PC-9 (cell line): ENCODE results near the gene IFNA8. TPM values are rescaled to one million over a fixed set of nuclear protein-coding genes. Genes with fewer than 3 reads are reported as not detected.
"Not testable (repeated sequence)": the region's sequence is repeated elsewhere in the genome, so short reads cannot be mapped to it uniquely, and the experiment has no call there.

Experiments
- BruUV-seq: library from RNA; stranded (reverse); fragments of 400-500 nt; replicated peaks from 2 replicates; lab custom pipeline; 2021; lab: Mats Ljungman, UMichigan
- CTCF ChIA-PET: fragments of 300-600 bp; sonication (Branson Sonifier 250); formaldehyde crosslinking; loops from one replicate; lab custom pipeline; 2022; ENCODE audit warnings: antibody characterized with exemption; lab: Charles Lee
- POLR2A ChIA-PET: fragments of 300-600 bp; sonication (Branson Sonifier 250); formaldehyde crosslinking; loops from one replicate; lab custom pipeline; 2022; ENCODE audit warnings: antibody characterized with exemption; ENCODE audit not compliant: unreplicated experiment; lab: Charles Lee
- DNase-seq, 2 experiments: peaks; one replicate each; pipeline versions ENCODE4 v3.0.0 to v3.0.0-alpha.2; 2015 to 2022; ENCODE audit warnings: mixed read lengths in 1 of 2
- H2AFZ ChIP-seq: fragments of 200-600 bp; sonication (generic); 2 replicates; pipeline ENCODE4 v1.8.1; 2017; ENCODE audit warnings: antibody characterized with exemption
- H3F3A ChIP-seq: fragments of 200-600 bp; sonication (generic); 2 replicates; pipeline ENCODE4 v1.8.1; 2017; ENCODE audit warnings: antibody characterized with exemption, mild to moderate bottlenecking, low read depth; ENCODE audit not compliant: insufficient read depth
- H3K27ac ChIP-seq: fragments of 200-600 bp; sonication (generic); 2 replicates; pipeline ENCODE4 v1.6.1; 2016; ENCODE audit warnings: mixed run types
- H3K27me3 ChIP-seq: fragments of 200-600 bp; sonication (generic); 2 replicates; pipeline ENCODE4 v1.6.1; 2016; ENCODE audit warnings: low read depth, mixed run types; ENCODE audit not compliant: insufficient read depth
- H3K36me3 ChIP-seq: fragments of 200-600 bp; sonication (generic); 2 replicates; pipeline ENCODE4 v1.6.1; 2016; ENCODE audit warnings: low read depth, mixed run types
- H3K4me1 ChIP-seq: fragments of 200-600 bp; sonication (generic); replicated peaks from 2 replicates; pipeline ENCODE4 v1.6.1; 2016; ENCODE audit warnings: mixed run types; ENCODE audit not compliant: insufficient read depth
- H3K4me2 ChIP-seq: fragments of 200-600 bp; sonication (generic); 2 replicates; pipeline ENCODE4 v1.6.1; 2017; ENCODE audit warnings: mixed run types
- H3K4me3 ChIP-seq: fragments of 200-600 bp; sonication (generic); 2 replicates; pipeline ENCODE4 v1.6.1; 2016; ENCODE audit warnings: mixed run types
- H3K79me2 ChIP-seq: fragments of 200-600 bp; sonication (generic); 2 replicates; pipeline ENCODE4 v1.6.1; 2017; ENCODE audit warnings: low read depth, mixed run types
- H3K9me2 ChIP-seq: fragments of 200-600 bp; sonication (generic); 2 replicates; pipeline ENCODE4 v1.8.1; 2017; ENCODE audit warnings: mild to moderate bottlenecking; ENCODE audit not compliant: insufficient read depth
- H3K9me3 ChIP-seq: fragments of 200-600 bp; sonication (generic); 2 replicates; pipeline ENCODE4 v1.8.1; 2016; ENCODE audit warnings: low read depth; ENCODE audit not compliant: insufficient read depth
- H4K20me1 ChIP-seq: fragments of 200-600 bp; sonication (generic); 2 replicates; pipeline ENCODE4 v1.8.1; 2017; ENCODE audit not compliant: insufficient read depth
- EZH2 ChIP-seq: fragments of 200-600 bp; sonication (generic); IDR thresholded peaks from 2 replicates; pipeline ENCODE4 v1.8.0; 2017; ENCODE audit warnings: antibody characterized with exemption, low read depth
- intact Hi-C: fragments of 100-400 bp; cut with micrococcal nuclease; formaldehyde crosslinking; loops from one replicate; pipeline ENCODE4 v1.10.0; 2022; ENCODE audit not compliant: unreplicated experiment
- total RNA-seq: library from RNA; stranded (reverse); gene quantifications from 2 replicates; pipeline ENCODE4 v1.2.3, GENCODE V29; 2021
- TF ChIP-seq, protein P1 (sequence below): fragments of 200-600 bp; sonication (generic); conservative IDR thresholded peaks from 2 replicates; pipeline ENCODE4 v1.6.1; 2017; ENCODE audit warnings: mixed run types, antibody characterized with exemption, mild to moderate bottlenecking, moderate library complexity

The IFNA8 gene
- total RNA-seq, 1 experiment from 2014 or later, result not detected

DNA sequence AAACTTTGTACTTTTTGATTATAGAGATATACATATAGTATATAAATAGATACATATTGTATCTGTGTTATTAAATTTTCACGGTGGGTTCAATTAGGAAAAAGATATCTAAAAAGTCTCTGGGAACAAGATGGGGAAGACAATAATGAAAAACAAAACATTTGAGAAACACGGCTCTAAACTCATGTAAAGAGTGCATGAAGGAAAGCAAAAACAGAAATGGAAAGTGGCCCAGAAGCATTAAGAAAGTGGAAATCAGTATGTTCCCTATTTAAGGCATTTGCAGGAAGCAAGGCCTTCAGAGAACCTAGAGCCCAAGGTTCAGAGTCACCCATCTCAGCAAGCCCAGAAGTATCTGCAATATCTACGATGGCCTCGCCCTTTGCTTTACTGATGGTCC lies 31.2 kb downstream of the IFNA8 start, which contains the start of gene IFNA1:
IFNA1 (plus strand) TSS at position 301 of the 400 bp plus-strand sequence; CDS start at position 370, 69 bp downstream.
- Histone ChIP-seq H3K9me2 (no peaks in the 10 kb centered on the region), H3K79me2 (no peaks in the 10 kb centered on the region), H3K9me3 (no peaks in the 10 kb centered on the region), H3K36me3 (no peaks in the 10 kb centered on the region), H3K4me1 (no peaks in the 10 kb centered on the region), H2AFZ (no peak within 1 kb of the TSS), H3K4me3 (no peak within 1 kb of the TSS), H3F3A (no peaks in the 10 kb centered on the region), H3K27me3 (no peaks in the 10 kb centered on the region), H4K20me1 (no peaks in the 10 kb centered on the region), H3K4me2 (no peak within 1 kb of the TSS), H3K27ac (no peak within 1 kb of the TSS)
- CTCF ChIA-PET, result no interaction called here
- DNase-seq, result no peak
- TF ChIP-seq, protein P1, sequence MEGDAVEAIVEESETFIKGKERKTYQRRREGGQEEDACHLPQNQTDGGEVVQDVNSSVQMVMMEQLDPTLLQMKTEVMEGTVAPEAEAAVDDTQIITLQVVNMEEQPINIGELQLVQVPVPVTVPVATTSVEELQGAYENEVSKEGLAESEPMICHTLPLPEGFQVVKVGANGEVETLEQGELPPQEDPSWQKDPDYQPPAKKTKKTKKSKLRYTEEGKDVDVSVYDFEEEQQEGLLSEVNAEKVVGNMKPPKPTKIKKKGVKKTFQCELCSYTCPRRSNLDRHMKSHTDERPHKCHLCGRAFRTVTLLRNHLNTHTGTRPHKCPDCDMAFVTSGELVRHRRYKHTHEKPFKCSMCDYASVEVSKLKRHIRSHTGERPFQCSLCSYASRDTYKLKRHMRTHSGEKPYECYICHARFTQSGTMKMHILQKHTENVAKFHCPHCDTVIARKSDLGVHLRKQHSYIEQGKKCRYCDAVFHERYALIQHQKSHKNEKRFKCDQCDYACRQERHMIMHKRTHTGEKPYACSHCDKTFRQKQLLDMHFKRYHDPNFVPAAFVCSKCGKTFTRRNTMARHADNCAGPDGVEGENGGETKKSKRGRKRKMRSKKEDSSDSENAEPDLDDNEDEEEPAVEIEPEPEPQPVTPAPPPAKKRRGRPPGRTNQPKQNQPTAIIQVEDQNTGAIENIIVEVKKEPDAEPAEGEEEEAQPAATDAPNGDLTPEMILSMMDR, result no peak
- TF ChIP-seq EZH2, result no peak
- no TSS peak for BruUV-seq
- intact Hi-C loops, result no loop called here
- POLR2A ChIA-PET, result no interaction called here

DNA sequence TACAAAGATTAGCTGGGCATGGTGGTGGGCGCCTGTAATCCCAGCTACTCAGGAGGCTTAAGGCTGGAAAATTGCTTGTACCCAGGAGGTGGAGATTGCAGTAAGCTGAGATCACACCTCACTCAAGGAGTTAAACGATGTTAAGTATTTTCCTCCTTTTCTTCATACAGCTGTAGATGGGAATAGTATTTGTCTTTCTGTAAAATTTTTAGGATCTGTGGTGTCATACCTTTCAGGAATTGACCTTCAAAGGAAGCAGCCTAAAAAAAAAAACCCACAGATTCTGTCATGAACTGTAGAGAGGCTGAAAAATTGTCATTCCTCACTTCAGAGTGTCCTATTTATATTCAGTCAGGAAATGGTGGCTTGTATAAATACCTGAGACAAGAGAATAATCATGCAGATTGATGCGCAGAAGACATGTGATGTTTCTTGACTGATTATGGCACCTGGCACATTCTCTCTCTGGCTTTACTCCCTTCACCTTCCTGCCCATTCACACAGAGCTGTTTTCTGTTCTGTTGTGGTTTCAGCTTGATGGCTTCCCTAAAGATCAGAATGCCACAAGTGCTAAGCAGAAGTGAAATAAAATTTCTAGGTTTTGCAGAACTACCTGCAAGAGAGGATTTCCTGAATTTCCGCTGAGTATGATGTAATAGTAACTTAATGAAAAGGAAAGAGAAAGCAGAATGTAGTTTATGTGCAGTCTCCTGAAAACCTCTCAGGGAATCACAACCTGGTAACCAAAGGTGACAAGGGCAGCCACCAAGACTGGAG lies 35.1 kb downstream of the IFNA8 start:
- H3K4me2 ChIP-seq, result no peak overlapping the region
- H3K27me3 ChIP-seq, result no peaks in the 10 kb centered on the region
- H3K36me3 ChIP-seq, result no peaks in the 10 kb centered on the region
- BruUV-seq, result no TSS peak
- no peak overlapping the region for H2AFZ ChIP-seq
- H3K9me3 ChIP-seq, result no peaks in the 10 kb centered on the region
- H3K4me3 ChIP-seq, result no peak overlapping the region
- TF ChIP-seq EZH2, result no peak
- CTCF ChIA-PET, result no interaction called here
- no peaks in the 10 kb centered on the region for H3F3A ChIP-seq
- H4K20me1 ChIP-seq, result no peaks in the 10 kb centered on the region
- H3K9me2 ChIP-seq, result no peaks in the 10 kb centered on the region
- intact Hi-C loops, result no loop called here
- H3K79me2 ChIP-seq, result no peaks in the 10 kb centered on the region
- no peak overlapping the region for H3K27ac ChIP-seq
- POLR2A ChIA-PET, result interaction anchor here (0.5 kb wide), 1 partner anchor 245 kb away, joined by 6 read pairs; no protein-coding TSS in a partner anchor
- no peak for DNase-seq
- H3K4me1 ChIP-seq, result no peaks in the 10 kb centered on the region

DNA sequence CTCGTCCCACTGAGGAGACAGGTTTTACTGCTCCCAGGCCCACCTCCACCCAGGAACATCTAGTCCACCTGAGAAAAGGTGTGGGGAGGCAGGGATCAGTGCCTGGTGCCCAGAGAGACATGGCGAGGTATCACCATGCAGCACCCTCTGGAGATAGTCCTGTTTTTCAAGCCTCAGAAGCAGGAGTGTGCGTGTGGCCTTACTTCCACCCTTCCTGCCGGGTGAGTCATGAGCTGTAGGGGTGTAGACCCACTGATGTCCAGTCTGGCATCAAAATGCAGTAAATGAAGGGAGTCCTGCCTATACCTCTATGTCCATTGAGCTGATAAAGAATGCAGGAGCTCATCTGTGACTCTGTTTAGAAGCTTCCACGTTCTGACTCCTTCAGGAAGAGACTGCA lies 40.4 kb downstream of the IFNA8 start:
- CTCF ChIA-PET, intact Hi-C loops, H3K36me3 ChIP-seq: not testable (repeated sequence)

DNA sequence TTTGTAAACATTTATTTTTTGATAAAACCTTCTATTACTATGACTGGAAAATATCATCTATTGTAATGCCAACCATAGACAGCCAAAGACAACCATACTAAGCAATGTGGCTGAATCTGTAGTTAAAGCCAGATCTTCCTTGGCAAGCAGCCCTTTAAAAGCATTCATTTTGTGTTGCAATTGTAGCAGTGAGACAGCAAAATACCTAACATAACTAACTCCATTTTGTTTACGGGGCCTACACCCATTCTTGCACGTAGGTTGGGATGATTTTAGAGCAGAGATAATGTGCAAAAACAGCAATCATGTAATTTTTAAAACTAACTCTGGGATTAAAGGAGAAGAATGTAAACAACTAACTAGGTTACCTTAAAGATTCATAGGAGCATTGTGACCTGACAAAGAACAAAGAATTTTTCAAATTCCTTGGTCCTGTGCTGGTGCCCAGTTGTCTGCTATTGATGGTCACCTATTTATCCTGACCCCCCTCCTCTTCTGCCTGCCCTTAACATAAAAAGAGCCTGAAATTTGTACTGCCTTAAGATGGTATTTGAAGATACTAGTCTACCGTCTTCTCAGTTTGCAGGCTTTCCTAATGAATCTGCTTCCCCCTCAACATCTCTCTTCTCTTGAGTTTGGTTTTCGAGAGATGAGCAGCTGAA lies 41.9 kb downstream of the IFNA8 start:
- H3K9me2 ChIP-seq, result no peaks in the 10 kb centered on the region
- CTCF ChIA-PET, result no interaction called here
- no TSS peak for BruUV-seq

More for the DNA sequence above, 40.4 kb downstream of the IFNA8 start:
- H2AFZ ChIP-seq, H3F3A ChIP-seq, DNase-seq, H3K79me2 ChIP-seq, H3K4me3 ChIP-seq, H3K4me1 ChIP-seq, BruUV-seq, H3K27ac ChIP-seq, H3K4me2 ChIP-seq, H3K9me3 ChIP-seq, H4K20me1 ChIP-seq, H3K27me3 ChIP-seq, H3K9me2 ChIP-seq, POLR2A ChIA-PET: not testable (repeated sequence)

More for the DNA sequence above, 41.9 kb downstream of the IFNA8 start:
- Histone ChIP-seq H3K27me3 (no peaks in the 10 kb centered on the region), H3F3A (no peaks in the 10 kb centered on the region), H3K4me1 (peaks cover 14% of the 10 kb centered on the region), H3K4me2 (no peak overlapping the region), H3K4me3 (no peak overlapping the region), H3K36me3 (no peaks in the 10 kb centered on the region), H4K20me1 (no peaks in the 10 kb centered on the region), H2AFZ (no peak overlapping the region), H3K79me2 (no peaks in the 10 kb centered on the region), H3K27ac (no peak overlapping the region), H3K9me3 (no peaks in the 10 kb centered on the region)
- TF ChIP-seq EZH2, result no peak
- TF ChIP-seq, protein P1, result no peak
- intact Hi-C loops, result no loop called here
- DNase-seq, result no peak
- POLR2A ChIA-PET, result no interaction called here
